H9 (cell line): ENCODE data around the gene TRIM24. TPM values are rescaled to one million over a fixed set of nuclear protein-coding genes. Genes with fewer than 3 reads are reported as not detected.

Experiments used
- DNase-seq: peaks from one replicate; pipeline ENCODE4 v3.0.0-alpha.2; 2017
- H2AFZ ChIP-seq: one replicate; pipeline ENCODE4 v1.6.1; 2013; ENCODE audit warnings: mild to moderate bottlenecking, low read length, control low read depth, moderate library complexity
- H2AK5ac ChIP-seq: 2 replicates; pipeline ENCODE4 v1.6.1; 2013; ENCODE audit warnings: low read length, control low read depth, mixed read lengths; ENCODE audit not compliant: insufficient read length
- H2BK120ac ChIP-seq: one replicate; pipeline ENCODE4 v1.6.1; 2013; ENCODE audit warnings: low read depth, mild to moderate bottlenecking, low read length, control low read depth, inconsistent platforms; ENCODE audit not compliant: poor library complexity, severe bottlenecking
- H2BK12ac ChIP-seq: 2 replicates; pipeline ENCODE4 v1.6.1; 2013; ENCODE audit warnings: low read length, control low read depth, mixed read lengths, low read depth; ENCODE audit not compliant: insufficient read length
- H2BK15ac ChIP-seq: 2 replicates; pipeline ENCODE4 v1.6.1; 2013; ENCODE audit warnings: low read depth, low read length, control low read depth
- H2BK20ac ChIP-seq: one replicate; pipeline ENCODE4 v1.6.1; 2013; ENCODE audit warnings: low read depth, mild to moderate bottlenecking, low read length, control low read depth, inconsistent platforms; ENCODE audit not compliant: poor library complexity, severe bottlenecking
- H2BK5ac ChIP-seq: 2 replicates; pipeline ENCODE4 v1.6.1; 2013; ENCODE audit warnings: low read length, control low read depth, mixed read lengths; ENCODE audit not compliant: insufficient read length
- H3K14ac ChIP-seq: 2 replicates; pipeline ENCODE4 v1.6.1; 2013; ENCODE audit warnings: low read length, control low read depth; ENCODE audit not compliant: insufficient read depth
- H3K18ac ChIP-seq: 2 replicates; pipeline ENCODE4 v1.6.1; 2013; ENCODE audit warnings: low read depth, mild to moderate bottlenecking, mixed read lengths, low read length, control low read depth; ENCODE audit not compliant: insufficient read length
- H3K23ac ChIP-seq: 2 replicates; pipeline ENCODE4 v1.6.1; 2013; ENCODE audit warnings: low read length, control low read depth, mixed read lengths, low read depth; ENCODE audit not compliant: insufficient read length
- H3K23me2 ChIP-seq: 2 replicates; pipeline ENCODE4 v1.6.1; 2013; ENCODE audit warnings: low read depth, mild to moderate bottlenecking, mixed read lengths, low read length, control low read depth; ENCODE audit not compliant: insufficient read length, poor library complexity, severe bottlenecking
- H3K27ac ChIP-seq: 2 replicates; pipeline ENCODE4 v1.5.1; 2013; ENCODE audit warnings: low read length, control low read depth, mixed read lengths, low read depth; ENCODE audit not compliant: insufficient read length
- H3K27me3 ChIP-seq: 2 replicates; pipeline ENCODE4 v1.6.1; 2013; ENCODE audit warnings: low read length, control low read depth, inconsistent platforms; ENCODE audit not compliant: insufficient read depth
- H3K4ac ChIP-seq: 2 replicates; pipeline ENCODE4 v1.6.1; 2013; ENCODE audit warnings: low read depth, mild to moderate bottlenecking, control low read depth, inconsistent platforms, low read length, moderate library complexity
- H3K4me1 ChIP-seq: 2 replicates; pipeline ENCODE4 v1.6.1; 2013; ENCODE audit warnings: low read length, control low read depth, inconsistent platforms; ENCODE audit not compliant: insufficient read depth
- H3K4me2 ChIP-seq: 2 replicates; pipeline ENCODE4 v1.6.1; 2013; ENCODE audit warnings: low read length, control low read depth, mixed read lengths; ENCODE audit not compliant: insufficient read length, insufficient read depth
- H3K56ac ChIP-seq: 2 replicates; pipeline ENCODE4 v1.6.1; 2013; ENCODE audit warnings: low read depth, mild to moderate bottlenecking, mixed read lengths, low read length, control low read depth; ENCODE audit not compliant: insufficient read length
- H3K79me1 ChIP-seq: 2 replicates; pipeline ENCODE4 v1.6.1; 2013; ENCODE audit warnings: low read depth, mild to moderate bottlenecking, moderate library complexity, low read length, control low read depth, inconsistent platforms; ENCODE audit not compliant: insufficient read depth, poor library complexity, severe bottlenecking
- H3K79me2 ChIP-seq: 2 replicates; pipeline ENCODE4 v1.6.1; 2013; ENCODE audit warnings: low read length, control low read depth, inconsistent platforms; ENCODE audit not compliant: insufficient read depth
- H3K9ac ChIP-seq: 2 replicates; pipeline ENCODE4 v1.6.1; 2013; ENCODE audit warnings: low read length, control low read depth, mixed read lengths; ENCODE audit not compliant: insufficient read length; ENCODE audit errors: extremely low read depth
- H3K9me3 ChIP-seq: one replicate; pipeline ENCODE4 v1.6.1; 2013; ENCODE audit warnings: low read depth, low read length, inconsistent platforms; ENCODE audit not compliant: control insufficient read depth
- H3T11ph ChIP-seq: one replicate; pipeline ENCODE4 v1.6.1; 2013; ENCODE audit warnings: mild to moderate bottlenecking, low read length, control low read depth, inconsistent platforms
- H4K20me1 ChIP-seq: one replicate; pipeline ENCODE4 v1.6.1; 2013; ENCODE audit not compliant: control insufficient read depth, insufficient read length, insufficient read depth
- H4K5ac ChIP-seq: 2 replicates; pipeline ENCODE4 v1.6.1; 2013; ENCODE audit warnings: low read depth, mild to moderate bottlenecking, mixed read lengths, low read length, control low read depth; ENCODE audit not compliant: insufficient read length
- H4K8ac ChIP-seq: replicated peaks from 2 replicates; pipeline ENCODE4 v1.6.1; 2013; ENCODE audit warnings: low read length, control low read depth, mixed read lengths, low read depth; ENCODE audit not compliant: insufficient read length
- H4K91ac ChIP-seq: 2 replicates; pipeline ENCODE4 v1.6.1; 2013; ENCODE audit warnings: low read depth, mild to moderate bottlenecking, moderate library complexity, mixed read lengths, low read length, control low read depth; ENCODE audit not compliant: insufficient read length
- H3K27ac Mint-ChIP-seq, 3 experiments: 2 replicates in 2 of 3; 3 replicates in 1 of 3; pipeline ENCODE4 v1.8.0; 2020 to 2021; ENCODE audit warnings: mixed read lengths in 3 of 3, mild to moderate bottlenecking in 1 of 3, moderate library complexity in 1 of 3
- H3K27me3 Mint-ChIP-seq: 2 replicates; pipeline ENCODE4 v1.8.0; 2021; ENCODE audit warnings: low read depth, mild to moderate bottlenecking, moderate library complexity, mixed read lengths
- H3K36me3 Mint-ChIP-seq, 3 experiments: 2 replicates in 2 of 3; 3 replicates in 1 of 3; pipeline ENCODE4 v1.8.0; 2020 to 2021; ENCODE audit warnings: low read depth in 3 of 3, mixed read lengths in 3 of 3; ENCODE audit not compliant: insufficient read depth in 1 of 3
- H3K4me1 Mint-ChIP-seq, 2 experiments: 2 replicates each; pipeline ENCODE4 v1.8.0; 2020; ENCODE audit warnings: mixed read lengths in 2 of 2
- H3K4me3 Mint-ChIP-seq, 2 experiments: 2 replicates in 1 of 2; 3 replicates in 1 of 2; pipeline ENCODE4 v1.8.0; 2020 to 2021; ENCODE audit warnings: mild to moderate bottlenecking in 2 of 2, mixed read lengths in 2 of 2, moderate library complexity in 1 of 2
- H3K9me3 Mint-ChIP-seq, 2 experiments: 2 replicates in 1 of 2; 3 replicates in 1 of 2; pipeline ENCODE4 v1.8.0; 2020; ENCODE audit warnings: mild to moderate bottlenecking in 2 of 2, mixed read lengths in 2 of 2, moderate library complexity in 1 of 2
- CTCF ChIP-seq: fragments of 200-600 bp; sonication (generic); conservative IDR thresholded peaks from 3 replicates; pipeline ENCODE4 v1.8.0; 2021; ENCODE audit warnings: antibody characterized with exemption, mild to moderate bottlenecking
- WGBS: extraction: QIAGEN DNeasy Blood & Tissue Kit; methylation state at CpG from one replicate; pipeline ENCODE4 v1.1.7; 2013; ENCODE audit warnings: missing lambda C conversion rate, low lambda C conversion rate, mixed read lengths; ENCODE audit not compliant: insufficient read length; ENCODE audit errors: extremely low coverage; 5-methylcytosine and 5-hydroxymethylcytosine counted together
- total RNA-seq: library from RNA; stranded (reverse); gene quantifications from 2 replicates; pipeline ENCODE4 v1.2.1, GENCODE V29; 2021

Gene TRIM24
- total RNA-seq, 1 experiment from 2014 or later = 260 TPM

GRCh38 chr7:138556771-138557484 is 96.9 kb downstream of the TRIM24 start:
- Histone ChIP-seq H3K18ac (no peak overlapping the region), H3K27me3 (no peaks in the 10 kb centered on the region), H2BK12ac (no peak overlapping the region), H2BK20ac (no peak overlapping the region), H3K9ac (no peak overlapping the region), H3K4me2 (no peak overlapping the region), H2BK15ac (no peak overlapping the region), H4K91ac (no peak overlapping the region), H4K20me1 (no peaks in the 10 kb centered on the region), H3K23ac (no peak overlapping the region), H3K56ac (no peak overlapping the region), H2BK5ac (no peak overlapping the region), H3K14ac (no peak overlapping the region), H3K79me2 (no peaks in the 10 kb centered on the region), H3K23me2 (no peaks in the 10 kb centered on the region), H3K9me3 (peaks cover 36% of the 10 kb centered on the region), H2AK5ac (no peak overlapping the region), H3K4me1 (no peaks in the 10 kb centered on the region), H2BK120ac (no peak overlapping the region), H3K27ac (no peak overlapping the region), H3K4ac (no peak overlapping the region), H3T11ph (no peak overlapping the region), H3K79me1 (peaks cover 7% of the 10 kb centered on the region), H2AFZ (no peak overlapping the region), H4K5ac (no peak overlapping the region), H4K8ac (no peak overlapping the region)
- Mint-ChIP-seq H3K27me3 (peaks cover 5% of the 10 kb centered on the region; the same call in 1 of the 2 replicates), H3K4me3 (no peak overlapping the region), H3K4me1 (peaks cover 2 to 5% of the 10 kb centered on the region in 2 experiments; a peak in 3 of 4 replicates), H3K36me3 (peaks cover 97 to 98% (median 98%) of the 10 kb centered on the region in 3 experiments), H3K9me3 (peaks cover 28 to 34% of the 10 kb centered on the region in 2 experiments), H3K27ac (peak overlapping the region in 1 of 3 experiments; percentile 16; a peak in 1 of 7 replicates)
- no CpG with 5 or more reads among the region's 3 CpGs for WGBS
- no peak for DNase-seq
- TF ChIP-seq CTCF = no peak
